Activated CD4-positive, alpha-beta T cell treated with anti-CD3 and anti-CD28 coated beads, Interleukin-2, amount 50 U/mL, for 16 hours (primary cell): ENCODE results near the gene LSM12.
"Not testable (repeated sequence)": the region's sequence is repeated elsewhere in the genome, so short reads cannot be mapped to it uniquely, and the experiment has no call there.

Experiments used
- DNase-seq: peaks from one replicate; pipeline ENCODE4 v3.0.0-alpha.2; 2020

LSM12 gene

DNA sequence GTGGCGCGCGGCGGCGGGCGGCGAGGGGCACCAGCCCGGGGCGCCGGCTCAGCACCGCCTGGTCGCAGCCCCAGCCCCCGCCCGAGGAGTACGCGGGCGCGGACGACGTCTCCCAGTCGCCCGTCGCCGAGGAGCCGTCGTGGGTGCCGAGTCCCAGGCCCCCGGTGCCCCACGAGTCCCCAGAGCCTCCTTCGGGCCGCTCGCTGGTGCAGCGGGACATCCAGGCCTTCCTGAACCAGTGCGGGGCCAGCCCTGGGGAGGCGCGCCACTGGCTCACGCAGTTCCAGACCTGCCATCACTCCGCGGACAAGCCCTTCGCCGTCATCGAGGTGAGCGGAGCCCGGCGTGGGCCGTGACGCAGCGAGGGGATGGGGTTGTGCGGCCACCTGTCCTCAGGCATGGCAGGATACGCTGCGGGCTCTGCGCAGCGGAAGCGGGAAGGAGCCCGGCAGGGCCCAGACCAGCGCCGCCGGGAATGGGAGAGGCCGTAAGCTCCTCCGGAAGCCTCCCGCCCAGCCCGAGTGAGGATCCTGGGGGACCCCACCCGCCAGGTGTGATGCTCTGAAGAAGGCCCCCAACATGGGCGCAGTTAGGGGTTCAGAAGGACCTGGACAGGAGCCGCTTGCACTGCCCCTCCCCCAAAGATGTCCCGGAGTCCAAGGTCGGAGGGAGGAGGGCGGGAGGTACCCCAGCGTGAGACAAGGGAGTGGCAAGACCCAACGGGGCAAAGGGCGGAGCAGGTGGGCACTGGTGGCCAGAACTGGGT lies 61.5 kb downstream of the LSM12 start:
- DNase-seq, result no peak

DNA sequence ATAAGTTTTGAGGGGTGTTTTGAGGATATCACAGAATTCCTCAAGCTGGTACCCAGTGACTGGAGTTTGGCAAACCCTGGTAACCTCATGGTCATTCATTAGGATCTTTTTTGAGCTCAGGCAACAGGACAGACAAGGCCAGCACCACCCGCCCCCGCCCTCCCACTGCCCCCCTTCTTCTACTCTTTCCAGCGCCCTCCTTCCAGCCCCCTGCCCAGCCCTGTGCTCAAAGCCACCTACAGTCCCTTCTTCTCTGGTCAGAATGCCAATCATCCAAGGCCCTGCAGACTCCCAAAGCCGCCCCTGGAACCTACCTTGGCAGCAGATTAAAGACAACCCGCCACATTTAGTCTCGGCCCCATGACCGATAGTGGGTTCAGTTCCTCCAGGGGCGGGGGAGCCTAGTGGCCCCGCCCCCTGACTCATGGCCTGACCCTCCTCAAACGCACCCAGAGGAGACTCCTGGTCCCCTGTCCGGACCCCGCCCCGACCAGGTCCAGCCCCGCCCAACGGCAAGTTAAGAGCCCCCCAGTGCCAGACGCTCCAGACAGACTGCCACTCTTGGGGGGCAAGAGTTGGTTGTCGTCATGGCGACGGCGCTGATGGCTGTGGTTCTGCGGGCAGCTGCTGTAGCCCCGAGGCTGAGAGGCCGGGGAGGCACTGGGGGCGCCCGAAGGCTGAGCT lies 62.3 kb downstream of the LSM12 start, which contains the start of gene NAGS:
Gene NAGS (plus strand): TSS at position 546 of the 684 bp plus-strand sequence. CDS start 42 bp downstream, at position 588.
- DNase-seq, result no peak

DNA sequence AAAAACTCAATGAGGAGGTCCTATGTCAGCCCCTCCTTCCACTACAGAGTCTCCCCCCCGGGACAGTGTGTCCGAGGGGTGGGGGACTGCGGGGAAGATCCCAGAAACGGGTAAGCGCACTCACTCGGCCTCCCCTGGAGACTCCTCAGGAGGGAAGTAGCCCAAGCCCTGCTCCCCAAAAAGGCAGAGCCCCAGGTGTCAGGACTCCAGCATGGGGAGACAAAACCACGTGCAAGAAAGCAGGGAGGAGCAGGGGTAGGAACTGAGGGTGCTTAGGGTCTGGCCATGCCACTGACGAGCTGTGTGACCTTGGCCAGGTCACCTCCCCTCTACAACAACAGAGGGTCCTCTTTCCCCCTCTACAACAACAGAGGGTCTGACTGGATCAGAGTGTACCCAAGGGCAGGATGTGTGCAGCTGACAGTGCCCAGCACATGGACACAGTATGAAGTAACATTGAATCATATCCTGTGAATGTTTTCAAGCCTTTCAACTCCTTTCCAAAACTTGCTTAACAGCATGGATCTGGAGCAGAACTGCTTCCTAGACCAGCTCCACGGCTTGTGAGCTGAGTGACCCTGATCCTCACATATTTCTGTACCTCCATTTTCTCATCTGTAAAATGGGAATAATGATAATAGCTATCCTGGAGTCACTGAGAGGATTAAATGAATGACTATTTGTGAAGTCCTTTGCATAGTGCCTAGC lies 64.2 kb downstream of the LSM12 start:
- no peak for DNase-seq

DNA sequence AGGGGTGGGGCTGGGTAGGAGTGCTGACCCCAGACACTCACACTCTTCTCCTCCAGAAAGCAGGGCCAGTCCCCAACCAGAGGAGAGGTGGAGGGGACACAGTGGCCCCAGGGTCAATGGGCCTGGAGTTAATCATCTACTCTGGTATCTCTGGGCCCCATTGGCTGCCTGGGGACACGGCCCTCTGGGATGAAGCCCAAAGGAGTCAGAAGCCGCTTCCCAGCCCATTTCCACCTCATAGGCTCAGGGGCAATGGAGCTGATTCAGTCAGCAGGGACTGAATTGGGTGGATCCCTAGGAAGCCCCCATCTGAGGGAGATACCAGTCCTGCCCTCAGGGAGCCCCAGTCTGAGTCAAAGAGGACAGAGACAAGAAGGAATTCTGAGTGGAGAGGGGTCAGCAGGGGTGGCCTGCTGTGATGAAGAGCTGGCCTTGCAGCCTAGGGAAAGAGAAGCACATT lies 65.0 kb downstream of the LSM12 start:
- no peak for DNase-seq

DNA sequence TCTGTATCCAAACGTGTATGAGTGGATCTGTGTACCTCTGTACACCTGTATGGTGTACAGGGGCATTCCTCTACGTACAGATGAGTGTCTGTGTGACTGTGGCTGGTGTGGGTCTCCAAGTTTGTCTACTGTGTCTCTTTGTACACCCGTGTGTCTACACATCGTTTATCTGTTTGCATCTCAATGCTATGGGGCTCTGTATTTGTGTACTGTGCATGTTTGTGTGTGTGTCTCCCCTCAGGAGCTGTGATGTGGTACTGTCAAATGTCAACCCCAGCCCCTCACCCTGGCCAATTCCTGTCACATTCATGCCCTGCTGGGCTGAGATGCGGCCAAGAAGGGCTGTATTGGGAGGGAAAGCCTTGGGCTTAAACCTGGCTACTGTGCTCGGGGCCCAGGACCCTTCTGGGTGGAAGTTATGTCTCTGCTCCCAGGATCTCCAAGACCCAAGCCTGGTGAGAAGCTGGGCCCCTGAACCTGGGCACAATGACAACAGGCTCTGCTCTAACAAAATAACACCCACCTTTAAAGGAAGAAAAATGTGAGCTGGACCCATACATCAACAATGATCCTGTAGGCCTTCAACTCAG lies 65.5 kb downstream of the LSM12 start:
- no peak for DNase-seq

DNA sequence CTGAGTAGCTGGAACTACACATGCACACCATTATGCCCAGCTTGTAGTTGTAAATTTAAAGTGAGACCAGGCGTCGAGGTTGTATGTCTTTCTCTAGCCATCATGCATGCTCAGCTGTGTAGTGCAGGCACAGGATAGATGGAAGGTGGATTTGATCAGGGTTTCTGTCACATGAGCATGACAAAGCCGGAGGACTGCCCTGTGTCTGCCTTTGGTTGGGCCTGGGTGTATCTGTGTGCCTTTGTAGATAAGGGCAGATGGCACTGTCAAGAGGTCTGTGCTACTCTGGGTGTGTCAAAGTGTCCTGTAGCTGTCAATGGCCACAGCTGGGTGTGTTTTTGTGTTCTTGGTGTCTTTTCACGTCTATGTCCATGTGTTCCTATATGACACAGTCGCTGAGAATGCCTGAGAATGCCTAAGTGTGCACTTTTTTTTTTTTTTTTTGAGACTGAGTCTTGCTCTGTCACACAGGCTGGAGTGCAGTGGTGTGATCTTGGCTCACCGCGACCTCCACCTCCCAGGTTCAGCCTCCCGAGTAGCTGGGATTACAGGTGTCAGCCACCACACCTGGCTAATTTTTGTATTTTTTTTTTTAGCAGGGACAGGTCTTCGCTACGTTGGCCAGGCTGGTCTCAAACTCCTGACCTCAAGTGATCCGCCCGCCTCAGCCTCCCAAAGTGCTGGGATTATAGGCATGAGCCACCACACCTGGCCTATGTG lies 66.2 kb downstream of the LSM12 start:
- no peak for DNase-seq

DNA sequence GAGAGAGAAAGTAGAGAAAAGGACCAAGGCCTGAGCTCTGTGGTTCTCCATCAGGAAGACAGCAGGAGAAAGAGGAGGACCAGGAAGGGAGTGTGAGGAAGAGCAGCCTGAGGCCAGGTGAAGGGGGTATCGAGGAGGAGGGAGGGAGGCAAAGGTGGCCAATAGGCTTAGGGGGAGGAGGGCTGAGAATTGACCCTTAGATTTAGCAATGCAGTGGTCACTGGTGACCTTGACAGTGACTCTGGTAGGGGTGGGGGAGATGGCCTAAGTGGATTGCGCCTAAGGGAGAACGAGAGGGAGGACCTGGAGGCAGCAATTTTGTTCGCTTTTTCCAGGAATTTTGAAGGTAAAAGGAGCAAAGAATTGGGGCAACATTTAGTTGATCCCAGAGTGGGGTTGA lies 67.4 kb downstream of the LSM12 start:
- no peak for DNase-seq

DNA sequence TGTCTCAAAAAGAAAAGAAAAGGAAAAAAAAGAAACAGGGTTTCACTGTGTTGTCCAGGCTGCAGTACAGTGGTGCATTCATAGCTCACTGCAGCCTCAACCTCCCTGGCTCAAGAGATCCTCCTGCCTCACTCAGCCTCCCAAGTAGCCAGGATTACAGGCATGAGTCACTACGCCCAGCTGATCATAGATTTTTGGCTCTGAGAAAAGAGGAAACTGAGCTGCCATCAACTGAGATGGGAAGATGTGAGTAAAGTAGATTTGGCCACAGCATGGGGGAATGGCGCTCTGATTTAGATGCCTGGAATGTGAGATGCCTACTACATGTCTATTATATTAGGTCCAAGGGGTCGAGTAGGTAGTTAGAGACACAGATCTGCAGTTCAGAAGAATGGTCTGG lies 67.9 kb downstream of the LSM12 start:
- DNase-seq, result no peak

DNA sequence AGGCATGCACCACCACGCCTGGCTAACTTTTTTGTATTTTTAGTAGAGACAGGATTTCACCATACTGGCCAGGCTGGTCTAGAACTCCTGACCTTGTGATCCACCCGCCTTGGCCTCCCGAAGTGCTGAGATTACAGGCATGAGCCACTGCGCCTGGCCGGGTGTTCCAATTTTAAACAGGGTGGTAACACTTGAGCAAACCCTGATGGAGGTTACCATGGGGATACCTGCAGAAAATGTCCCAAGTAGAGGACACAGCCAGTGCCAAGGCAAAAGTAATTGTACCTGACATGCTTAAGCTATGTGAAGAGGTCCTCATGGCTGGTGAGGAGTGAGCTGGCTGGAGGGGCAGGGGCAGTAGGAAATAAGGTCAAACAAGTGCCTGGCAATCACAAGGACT lies 69.3 kb downstream of the LSM12 start:
- not testable (repeated sequence) for DNase-seq

DNA sequence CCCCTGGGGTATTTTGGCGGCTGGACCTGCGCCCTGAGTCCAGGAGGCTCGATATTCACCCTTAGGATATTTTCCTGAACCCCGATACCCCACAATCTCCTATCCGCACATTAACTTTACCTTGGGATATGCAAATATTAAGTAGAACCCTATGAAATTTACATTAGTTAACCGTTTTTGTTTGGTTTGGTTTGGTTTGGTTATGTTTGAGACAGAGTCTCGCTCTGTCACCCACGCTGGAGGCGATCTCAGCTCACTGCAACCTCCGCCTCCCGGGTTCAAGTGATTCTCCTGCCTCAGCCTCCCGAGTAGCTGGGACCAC lies 71.4 kb downstream of the LSM12 start:
- no peak for DNase-seq

DNA sequence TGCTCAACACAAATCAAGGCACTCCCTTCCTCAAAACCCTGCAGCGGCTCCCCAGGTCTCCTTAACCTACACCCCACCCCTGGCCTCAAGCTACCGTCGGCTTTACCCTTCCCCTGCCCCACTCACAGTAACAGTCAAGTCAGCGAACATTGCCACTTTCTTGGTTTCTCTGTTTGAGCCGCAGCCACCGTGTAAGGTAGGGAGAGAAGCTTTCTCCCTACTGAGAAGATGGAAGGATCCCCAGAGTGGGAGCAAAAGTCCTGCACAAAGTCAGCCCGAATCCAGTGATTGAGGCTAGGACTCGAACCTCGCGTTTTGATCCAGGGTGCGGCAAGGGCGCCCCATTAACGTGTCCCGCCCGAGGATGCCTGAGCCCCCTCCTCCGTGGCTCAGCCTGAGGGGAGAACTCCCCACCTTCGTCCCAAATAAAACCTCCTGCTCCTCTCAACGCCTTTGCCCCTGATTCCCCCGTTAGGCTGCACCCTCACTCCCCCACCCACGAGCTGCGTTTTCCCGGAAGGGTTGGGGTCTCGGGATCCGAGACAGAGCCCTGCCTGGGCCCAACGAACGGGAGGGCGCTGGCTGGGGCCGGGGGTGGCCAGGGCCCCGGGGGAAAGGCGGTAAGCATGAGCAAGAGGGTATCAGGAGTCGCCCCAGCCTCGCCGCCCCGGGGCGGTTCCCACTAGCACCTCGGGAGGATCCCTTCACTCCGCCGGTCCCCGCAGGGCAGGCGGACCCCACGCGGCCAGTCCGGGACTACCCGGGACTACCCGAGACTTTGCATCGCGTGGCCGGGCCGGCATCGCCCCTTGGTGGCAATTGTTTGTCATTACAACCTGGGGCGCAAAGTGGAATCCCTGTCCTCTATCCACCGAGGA lies 72.0 kb downstream of the LSM12 start:
- DNase-seq, result peak; percentile 67

DNA sequence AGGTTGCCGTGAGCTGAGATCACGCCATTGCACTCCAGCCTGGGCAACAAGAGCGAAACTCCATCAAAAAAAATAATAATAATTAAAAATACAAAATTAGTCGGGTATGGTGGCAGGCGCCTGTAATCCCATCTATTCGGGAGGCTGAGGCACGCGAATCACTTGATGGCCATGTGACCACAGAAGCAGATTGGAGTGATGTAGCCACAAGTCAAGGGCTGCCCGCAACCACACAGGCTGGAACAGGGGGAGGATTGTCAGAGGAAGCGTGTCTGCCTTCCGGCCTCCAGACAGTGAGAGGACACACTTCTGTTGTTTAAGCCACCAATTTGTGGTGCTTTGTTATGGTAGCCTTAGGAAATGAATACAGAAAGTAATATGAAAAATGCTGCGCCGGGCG lies 73.8 kb downstream of the LSM12 start:
- no peak for DNase-seq

DNA sequence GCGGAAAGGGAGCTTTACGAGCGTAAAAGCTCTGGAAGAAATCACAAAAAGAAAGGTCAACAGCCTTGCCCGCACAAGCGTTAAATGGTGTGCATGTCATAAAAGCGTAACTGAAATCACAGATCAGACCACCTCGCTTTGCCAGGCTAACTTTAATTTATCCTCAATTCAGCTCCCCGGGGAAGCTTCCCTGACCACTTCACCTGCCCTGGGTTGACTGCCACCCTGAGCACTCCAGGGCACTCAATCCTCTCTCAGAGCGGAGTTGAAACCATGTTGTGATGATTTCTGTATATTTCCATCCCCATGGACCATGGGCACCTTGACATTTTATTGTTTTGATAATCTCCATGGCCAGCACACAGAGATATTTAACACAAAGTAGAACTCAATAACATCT lies 78.2 kb downstream of the LSM12 start:
- no peak for DNase-seq

DNA sequence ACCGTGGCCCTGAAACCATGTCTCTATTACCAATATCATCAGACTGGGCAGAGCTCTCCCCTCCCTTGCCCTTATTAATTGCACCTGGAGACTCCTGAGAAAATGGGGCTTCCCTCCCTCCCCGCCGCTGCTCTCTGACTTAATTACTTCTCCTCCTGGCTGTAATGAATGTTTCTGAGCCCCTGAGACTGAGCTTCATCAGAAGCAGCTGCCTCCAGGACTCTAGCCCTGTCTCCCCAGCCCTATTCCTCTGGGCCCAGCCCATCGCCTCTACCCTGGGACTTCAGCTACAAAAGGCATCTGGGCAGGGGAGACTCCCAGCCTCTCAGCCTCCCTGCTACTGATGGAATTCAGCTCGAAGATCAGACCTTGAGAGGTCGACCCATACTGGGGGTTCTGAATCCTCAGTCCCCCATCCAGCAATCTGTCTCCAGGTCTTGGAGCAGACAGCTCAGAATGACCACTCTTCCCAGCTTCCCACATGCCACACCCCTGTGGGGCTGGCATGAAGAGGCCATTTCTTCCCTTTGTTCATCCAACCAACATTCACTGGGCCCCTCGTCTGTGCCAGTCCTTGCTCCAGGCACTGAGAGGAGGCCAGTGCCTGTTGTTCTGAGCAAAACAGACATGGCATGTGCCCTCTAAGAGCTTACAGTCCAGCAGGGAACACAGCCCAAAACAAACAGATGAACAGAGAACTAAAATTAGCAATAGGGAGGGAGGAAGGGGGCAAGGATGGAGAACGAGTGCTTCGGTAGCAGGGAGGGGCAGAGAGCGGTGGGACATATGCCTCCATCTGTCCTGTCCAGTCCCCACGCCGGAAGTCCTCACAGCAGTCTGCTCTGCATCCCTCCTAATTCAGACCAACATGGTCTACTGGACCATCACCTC lies 79.1 kb downstream of the LSM12 start:
- DNase-seq, result no peak

DNA sequence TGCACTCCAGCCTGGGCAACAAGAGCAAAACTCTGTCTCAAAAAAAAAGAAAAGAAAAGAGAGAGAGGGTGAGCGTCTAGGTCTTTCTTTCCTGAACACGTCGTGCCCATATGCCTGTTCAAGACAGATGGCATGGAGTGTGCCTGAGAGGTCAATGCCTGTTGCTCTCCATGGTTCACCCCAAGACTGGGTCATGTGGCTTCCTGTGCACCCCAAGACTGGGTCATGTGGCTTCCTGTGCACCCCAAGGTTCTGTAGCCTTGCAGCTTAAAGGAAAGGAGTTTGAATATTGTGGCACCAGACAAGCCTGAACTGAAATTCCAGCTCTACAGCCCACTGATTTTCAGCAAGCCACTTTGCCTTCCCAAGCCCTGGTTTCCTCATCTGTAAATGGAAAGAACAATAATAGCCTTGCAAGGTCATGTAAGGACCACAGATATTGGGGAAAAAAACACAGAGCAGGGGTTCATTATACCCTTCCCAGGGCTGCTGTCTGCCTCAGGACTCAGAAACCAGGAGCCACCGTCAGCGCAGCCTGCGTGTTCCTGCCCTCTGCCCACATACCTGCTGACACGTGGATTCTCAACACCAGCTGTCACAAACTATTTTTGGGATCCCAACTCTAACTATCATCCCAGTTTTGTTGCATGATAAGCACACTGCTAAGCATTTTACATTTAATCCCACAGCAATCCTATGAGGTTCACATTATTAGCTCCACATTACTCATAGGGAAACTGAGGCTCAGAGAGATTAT lies 80.1 kb downstream of the LSM12 start:
- DNase-seq, result no peak

DNA sequence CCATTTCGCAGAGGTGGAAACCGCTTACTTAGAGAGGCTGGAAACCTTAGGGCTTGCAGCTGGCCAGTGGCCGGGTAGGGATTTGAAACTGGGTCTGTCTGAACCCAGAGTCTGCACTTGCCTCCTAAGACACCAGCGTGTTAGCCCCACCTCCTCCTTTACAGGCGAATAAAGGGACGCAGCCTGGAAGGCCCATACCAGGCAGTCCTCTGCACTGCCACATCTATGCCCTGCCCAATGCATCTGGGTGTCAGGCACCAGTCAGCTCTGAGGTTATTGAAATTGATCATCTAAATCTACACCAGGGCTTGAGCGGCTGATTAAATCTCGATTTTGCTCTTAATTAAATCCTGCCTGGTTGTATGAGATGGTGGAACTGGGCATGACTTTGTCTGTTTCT lies 82.0 kb downstream of the LSM12 start:
- DNase-seq, result no peak
